KG1 (cell line): ENCODE data around the gene ANKRD23.
"Not testable (repeated sequence)": the region's sequence is repeated elsewhere in the genome, so short reads cannot be mapped to it uniquely, and the experiment has no call there.

Experiments
- DNase-seq: peaks from one replicate; lab custom pipeline; 2025; lab: John Stamatoyannopoulos, UW

ANKRD23 gene

GRCh38 chr2:96843538-96844268 lies at the start of gene ANKRD23:
Gene ANKRD23, minus strand, starts transcription at chr2:96844021. Its CDS starts 29 bp downstream, at chr2:96843992.
- no peak for DNase-seq

- no peak for DNase-seq
Observed at GRCh38 chr2:96891591-96892333, 47.9 kb upstream of the ANKRD23 start.

- no peak for DNase-seq
Observed at GRCh38 chr2:96890726-96891385, 47.0 kb upstream of the ANKRD23 start.

GRCh38 chr2:96890252-96890651 lies 46.4 kb upstream of the ANKRD23 start:
- no peak for DNase-seq

GRCh38 chr2:96889502-96889901 lies 45.7 kb upstream of the ANKRD23 start:
- not testable (repeated sequence) for DNase-seq

GRCh38 chr2:96888072-96889011 lies 44.5 kb upstream of the ANKRD23 start:
- no peak for DNase-seq

GRCh38 chr2:96887493-96888012 lies 43.7 kb upstream of the ANKRD23 start:
- DNase-seq = no peak

- DNase-seq = no peak
Observed at GRCh38 chr2:96885432-96886347, 41.9 kb upstream of the ANKRD23 start.

- DNase-seq = no peak
Observed at GRCh38 chr2:96884299-96885094, 40.7 kb upstream of the ANKRD23 start.

GRCh38 chr2:96883306-96883705 lies 39.5 kb upstream of the ANKRD23 start:
- DNase-seq = no peak

- DNase-seq = no peak
Observed at GRCh38 chr2:96882906-96883305, 39.1 kb upstream of the ANKRD23 start.

GRCh38 chr2:96882230-96882629 lies 38.4 kb upstream of the ANKRD23 start:
- DNase-seq = no peak

GRCh38 chr2:96881349-96882195 lies 37.8 kb upstream of the ANKRD23 start:
- no peak for DNase-seq

- no peak for DNase-seq
Observed at GRCh38 chr2:96880891-96881273, 37.1 kb upstream of the ANKRD23 start.

- DNase-seq = no peak
Observed at GRCh38 chr2:96879545-96880040, 35.8 kb upstream of the ANKRD23 start.

- DNase-seq = no peak
Observed at GRCh38 chr2:96878796-96879544, 35.1 kb upstream of the ANKRD23 start.

GRCh38 chr2:96878171-96878570 lies 34.4 kb upstream of the ANKRD23 start:
- DNase-seq = no peak

- no peak for DNase-seq
Observed at GRCh38 chr2:96877631-96878092, 33.8 kb upstream of the ANKRD23 start.
